Endometrial microvascular endothelial cells (primary cell): ENCODE measurements around the gene MRPL49. TPM values are rescaled to one million over a fixed set of nuclear protein-coding genes. Genes with fewer than 3 reads are reported as not detected.

Experiments used
- in situ Hi-C: cut with HindIII; loops from 2 replicates; pipeline ENCODE4 v1.10.0; 2017; ENCODE audit warnings: low sequenced_read_pairs, low pct_unique_long_range_greater_than_20kb; ENCODE audit errors: inconsistent ontology term
- total RNA-seq: library from RNA; depleted of rRNA; stranded (reverse); fragments of >200 nt; gene quantifications from one replicate; pipeline ENCODE4 v1.2.3, GENCODE V29; 2015; ENCODE audit errors: inconsistent ontology term

Gene MRPL49
- total RNA-seq, result 56.2 TPM

DNA sequence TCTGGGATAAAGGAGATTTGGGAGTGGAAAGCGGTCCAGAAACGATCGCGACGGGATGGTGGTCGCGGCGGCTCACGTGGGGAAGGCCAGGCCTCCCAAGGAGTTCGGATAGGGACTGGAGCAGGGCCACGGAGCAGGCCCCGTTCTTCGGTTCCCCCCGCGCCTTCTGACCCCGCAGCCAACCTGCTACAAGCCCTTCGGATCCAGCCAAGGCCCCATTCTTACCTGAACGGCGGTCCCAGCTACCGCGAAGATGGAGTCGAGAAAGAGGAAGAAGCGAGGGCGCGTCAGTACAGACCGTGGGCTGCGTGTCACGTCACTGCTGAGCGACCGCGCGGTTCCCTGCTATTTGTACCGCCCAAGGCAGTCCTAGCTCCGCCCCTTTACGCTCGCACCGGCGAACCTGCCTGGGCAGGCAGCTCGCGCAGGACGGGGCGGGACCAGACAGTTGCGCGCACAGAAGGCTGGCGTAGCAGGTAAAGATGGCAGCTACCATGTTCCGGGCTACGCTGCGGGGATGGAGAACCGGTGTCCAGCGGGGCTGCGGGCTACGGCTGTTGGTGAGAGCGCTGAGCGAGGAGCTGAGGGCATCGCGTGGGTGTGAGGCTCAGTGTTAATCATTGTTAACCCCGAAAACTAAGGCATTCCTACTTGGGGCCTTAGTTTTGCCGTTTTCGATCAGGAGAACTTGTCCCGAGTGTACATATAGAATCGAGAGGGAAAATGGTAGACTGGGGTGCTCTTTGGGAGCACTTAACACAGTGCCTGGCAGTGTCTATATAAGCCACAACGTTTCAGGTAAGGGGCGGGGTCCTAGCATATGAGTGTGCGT lies at the start of gene MRPL49, which contains the start of gene FAU:
Gene MRPL49, plus strand, starts transcription at position 457 of the 832 bp plus-strand sequence. Its CDS starts 26 bp downstream, at position 483.
Gene FAU, minus strand, starts transcription at position 270 of the 832 bp plus-strand sequence. CDS start 321 bp downstream, outside the sequence.
- in situ Hi-C loops, result no loop called here

DNA sequence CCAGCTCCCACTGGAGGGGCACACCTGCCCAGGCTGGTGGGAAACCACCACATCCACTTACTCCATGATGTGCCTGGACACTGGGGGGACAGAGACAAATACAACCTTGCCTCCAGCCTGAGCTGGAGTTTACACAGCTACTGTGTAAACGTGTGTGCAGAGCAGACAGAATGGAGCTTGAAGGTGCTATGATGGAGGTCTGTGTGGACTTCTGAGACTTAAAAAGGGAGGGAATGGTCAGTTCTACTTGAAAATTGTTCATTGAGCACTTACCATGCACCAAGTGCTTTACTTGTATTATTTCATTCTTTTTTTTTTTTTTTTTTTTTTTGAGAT lies 49.5 kb upstream of the MRPL49 start:
- in situ Hi-C loops, result no loop called here

GRCh38 chr11:65077451-65077850 lies 44.7 kb upstream of the MRPL49 start:
- in situ Hi-C loops, result no loop called here

- in situ Hi-C loops, result no loop called here
These were observed 44.0 kb upstream of the MRPL49 start for GRCh38 chr11:65078151-65078550.

- in situ Hi-C loops, result no loop called here
These were observed 43.3 kb upstream of the MRPL49 start for GRCh38 chr11:65078786-65079342.

DNA sequence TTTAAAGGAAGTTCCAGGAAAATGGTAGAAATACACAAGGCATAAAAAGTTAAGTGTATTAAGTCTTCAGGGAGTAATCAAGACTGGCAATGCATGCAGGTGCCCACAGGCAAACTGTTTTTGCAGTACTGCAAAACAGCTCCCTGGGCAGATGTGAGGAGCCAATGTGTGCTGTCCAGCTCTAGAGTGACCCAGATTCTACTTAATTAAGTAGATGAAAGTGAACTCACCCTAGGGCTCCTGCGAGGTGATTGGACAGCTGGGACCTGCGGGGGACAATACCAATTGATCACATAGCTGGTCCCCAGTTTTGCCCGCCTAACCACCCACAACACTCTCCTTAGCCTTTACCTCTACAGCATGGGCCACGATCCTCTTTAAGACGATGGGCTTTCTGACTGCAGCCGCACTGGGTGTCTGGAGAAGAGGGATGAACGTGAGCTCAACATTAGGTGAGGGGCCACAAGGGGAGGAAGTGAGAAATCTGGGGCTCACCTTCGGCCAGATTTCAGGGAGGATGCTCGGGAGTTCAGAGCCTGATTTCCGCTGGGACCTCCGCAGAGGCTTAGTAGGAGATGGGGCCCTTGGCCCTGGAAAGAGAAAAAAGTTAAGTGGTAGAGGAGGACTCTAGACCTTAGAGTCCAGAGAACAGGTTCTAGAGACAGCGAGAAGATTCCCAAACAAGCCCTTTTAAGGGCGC lies 38.8 kb upstream of the MRPL49 start:
- in situ Hi-C loops, result no loop called here

DNA sequence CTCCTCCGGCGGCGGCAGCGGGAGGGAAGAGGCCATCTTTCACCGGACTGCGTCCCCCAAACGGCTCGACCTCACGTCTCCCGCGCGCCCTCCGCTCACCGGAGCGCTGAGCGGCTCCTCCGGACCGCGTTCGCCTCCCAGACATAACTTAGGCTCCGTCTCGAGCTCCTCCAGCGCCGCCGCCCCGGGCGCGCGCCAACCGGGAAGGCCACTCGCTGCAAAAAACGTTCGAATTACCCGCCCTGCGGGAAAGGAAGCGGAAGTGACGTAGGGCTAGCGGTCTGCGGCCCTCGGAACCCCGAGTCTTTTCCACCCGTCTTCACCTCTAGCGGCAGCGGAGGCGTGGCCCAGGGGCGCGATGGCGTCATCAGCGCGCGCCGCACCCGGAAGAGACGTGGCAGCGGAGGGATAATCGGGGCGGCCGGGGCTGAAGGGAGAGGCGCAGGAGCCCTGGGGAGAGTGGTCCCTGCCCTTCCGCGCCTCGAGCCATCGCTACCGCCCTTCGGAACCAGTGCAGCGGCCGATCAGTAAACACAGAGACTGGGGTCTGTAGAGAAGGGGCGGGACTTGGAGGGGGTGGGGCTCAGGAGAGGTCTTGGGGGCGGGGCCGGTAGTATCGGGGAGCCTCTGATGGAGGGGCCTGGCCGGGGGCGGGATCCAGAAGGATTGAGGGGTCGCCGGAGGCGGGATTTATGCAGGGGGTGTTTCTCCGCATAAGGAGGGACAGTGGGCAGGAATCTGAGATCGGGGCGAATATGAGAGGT lies 38.1 kb upstream of the MRPL49 start, which contains the start of the genes CDCA5 and ZFPL1:
Gene CDCA5, minus strand, starts transcription at position 207 of the 764 bp plus-strand sequence. Its CDS starts 62 bp downstream, at position 145.
Gene ZFPL1, plus strand, starts transcription at position 389 of the 764 bp plus-strand sequence. CDS start 477 bp downstream, outside the sequence.
- in situ Hi-C loops, result no loop called here

DNA sequence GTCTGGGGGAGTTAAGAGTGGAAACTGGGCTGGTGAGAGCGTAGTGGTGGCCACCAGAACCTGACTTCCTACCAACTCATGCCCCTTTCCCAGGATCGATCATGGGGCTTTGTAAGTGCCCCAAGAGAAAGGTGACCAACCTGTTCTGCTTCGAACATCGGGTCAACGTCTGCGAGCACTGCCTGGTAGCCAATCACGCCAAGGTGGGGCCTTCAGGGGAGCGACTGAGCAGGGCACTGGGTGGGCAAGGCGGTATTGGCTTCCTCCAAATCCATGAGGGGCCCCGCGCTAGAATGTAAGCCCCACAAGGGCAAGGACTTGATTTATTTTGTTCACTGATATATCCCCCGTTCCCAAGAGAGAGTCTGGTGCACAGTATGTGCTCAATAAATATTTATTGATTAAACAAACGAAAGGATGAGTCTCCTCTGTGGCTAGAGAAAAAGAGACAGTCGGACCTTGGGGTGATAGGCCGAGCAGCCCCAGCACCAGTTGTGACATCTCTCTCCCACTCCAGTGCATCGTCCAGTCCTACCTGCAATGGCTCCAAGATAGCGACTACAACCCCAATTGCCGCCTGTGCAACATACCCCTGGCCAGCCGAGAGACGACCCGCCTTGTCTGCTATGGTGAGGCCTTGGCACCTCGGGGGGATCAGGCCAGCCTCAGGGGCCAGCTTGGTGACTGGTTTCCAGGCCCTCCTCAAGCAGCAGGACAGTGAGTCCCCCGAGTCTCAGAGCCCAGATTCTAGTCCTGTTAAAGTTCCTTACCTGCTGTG lies 37.3 kb upstream of the MRPL49 start:
- in situ Hi-C loops, result no loop called here

- in situ Hi-C loops, result no loop called here
These were observed 36.7 kb upstream of the MRPL49 start for GRCh38 chr11:65085446-65085845.

DNA sequence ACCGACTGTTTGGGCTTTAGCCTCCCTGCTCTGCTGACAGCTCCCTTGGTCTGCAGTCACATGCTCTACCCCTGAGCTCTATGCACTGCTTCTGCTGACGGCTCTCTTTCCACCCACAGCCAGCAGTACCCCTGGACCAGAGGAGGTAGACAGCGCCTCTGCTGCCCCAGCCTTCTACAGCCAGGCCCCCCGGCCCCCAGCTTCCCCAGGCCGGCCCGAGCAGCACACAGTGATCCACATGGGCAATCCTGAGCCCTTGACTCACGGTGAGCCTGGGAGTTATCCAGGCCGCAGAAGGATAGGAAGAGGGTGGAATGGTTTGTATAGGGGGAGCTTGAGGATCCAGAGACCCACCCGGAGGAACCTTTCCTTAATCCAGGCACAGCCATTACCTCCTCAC lies 35.3 kb upstream of the MRPL49 start:
- in situ Hi-C loops, result no loop called here

GRCh38 chr11:65087216-65087615 lies 34.9 kb upstream of the MRPL49 start:
- in situ Hi-C loops, result no loop called here

- in situ Hi-C loops, result no loop called here
These were observed 34.3 kb upstream of the MRPL49 start for GRCh38 chr11:65087827-65088226.

GRCh38 chr11:65089621-65090020 lies 32.5 kb upstream of the MRPL49 start:
- in situ Hi-C loops, result no loop called here

DNA sequence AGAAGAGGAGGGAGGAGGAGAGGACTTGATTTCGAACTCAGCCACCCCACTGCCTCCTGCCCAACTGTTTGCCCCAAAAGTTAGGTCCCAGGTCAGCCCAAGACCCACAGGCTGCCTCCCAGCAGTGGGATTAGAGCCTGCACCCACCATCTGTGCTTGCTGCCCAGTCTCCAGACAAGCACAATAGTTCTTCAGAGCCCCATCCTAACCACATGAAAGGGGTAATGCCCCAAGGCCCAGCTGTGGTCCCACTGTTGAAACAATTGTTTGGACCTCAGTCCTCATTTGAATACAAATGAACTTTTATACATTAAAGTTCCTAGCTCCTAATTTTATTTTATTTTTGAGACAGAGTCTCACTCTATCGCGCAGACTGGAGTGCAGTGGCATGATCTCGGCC lies 31.5 kb upstream of the MRPL49 start:
- in situ Hi-C loops, result no loop called here

- in situ Hi-C loops, result no loop called here
These were observed 26.7 kb upstream of the MRPL49 start for GRCh38 chr11:65095427-65095826.

DNA sequence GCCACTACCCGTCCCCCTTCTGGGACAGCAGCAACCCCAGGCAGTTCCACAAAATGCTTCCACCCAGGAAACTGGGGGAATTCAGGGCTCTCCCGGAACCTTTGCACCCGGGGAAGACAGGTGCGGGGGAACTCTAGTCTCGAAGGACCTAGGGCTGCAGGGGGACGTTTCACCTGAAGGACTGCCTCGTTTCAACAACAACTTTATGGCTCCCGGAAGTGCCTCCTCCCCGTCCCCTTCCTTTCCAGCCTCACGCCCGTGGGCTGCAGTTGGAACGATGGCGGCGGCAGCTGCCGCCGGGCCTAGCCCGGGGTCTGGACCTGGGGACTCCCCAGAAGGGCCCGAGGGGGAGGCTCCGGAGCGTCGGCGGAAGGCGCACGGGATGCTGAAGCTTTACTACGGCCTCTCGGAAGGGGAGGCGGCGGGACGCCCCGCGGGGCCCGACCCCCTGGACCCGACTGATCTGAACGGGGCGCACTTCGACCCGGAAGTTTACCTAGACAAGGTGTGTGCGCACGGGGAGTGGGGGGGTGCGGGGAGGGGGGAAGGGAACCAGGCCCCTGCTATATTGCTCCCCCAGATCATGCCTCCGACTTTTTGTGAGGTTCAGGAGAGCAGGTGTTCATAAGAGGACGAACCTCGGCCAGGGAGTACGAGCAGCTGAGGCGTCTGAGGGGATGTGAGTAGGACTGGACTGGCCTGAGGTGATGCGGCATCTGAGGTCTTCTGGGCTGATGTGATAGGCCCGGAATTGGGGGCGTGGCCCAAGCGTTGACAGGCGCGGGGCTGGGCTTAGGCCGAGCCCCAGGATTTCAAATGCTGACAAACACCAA lies 25.9 kb upstream of the MRPL49 start, which contains the start of gene VPS51:
Gene VPS51, plus strand, starts transcription at position 241 of the 833 bp plus-strand sequence. Its CDS starts 37 bp downstream, at position 278.
- in situ Hi-C loops, result no loop called here

DNA sequence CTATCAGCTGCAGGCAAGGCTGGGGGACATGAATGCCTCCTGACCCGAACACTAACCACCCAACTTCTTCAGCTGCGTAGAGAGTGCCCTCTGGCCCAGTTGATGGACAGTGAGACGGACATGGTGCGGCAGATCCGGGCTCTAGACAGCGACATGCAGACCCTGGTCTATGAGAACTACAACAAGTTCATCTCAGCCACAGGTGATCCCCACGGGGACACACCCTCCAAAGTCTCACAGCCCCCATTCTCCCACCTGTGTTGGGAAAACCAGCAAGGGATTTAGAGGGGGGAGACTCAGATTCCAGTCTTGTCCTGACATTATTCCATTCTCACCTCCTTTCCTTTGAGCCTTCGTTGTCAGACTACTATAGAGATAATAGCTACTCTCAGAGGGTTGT lies 25.2 kb upstream of the MRPL49 start:
- in situ Hi-C loops, result no loop called here
